SJCRH30 (cell line): Measurements from ENCODE around the gene CTSD. TPM values are rescaled to one million over a fixed set of nuclear protein-coding genes. Genes with fewer than 3 reads are reported as not detected.
A peak's percentile ranks its signal among the peaks of the same experiment; 100 is the strongest.

ENCODE experiments used
- DNase-seq, 2 experiments: peaks; one replicate each; pipeline ENCODE4 v3.0.0-alpha.2; 2015 to 2020
- H3K27ac ChIP-seq: fragments of 250-450 bp; sonication (Bioruptor Pico); 2 replicates; pipeline ENCODE4 v1.5.1; 2020; ENCODE audit warnings: mild to moderate bottlenecking, moderate library complexity
- H3K27me3 ChIP-seq: fragments of 250-450 bp; sonication (Bioruptor Pico); 2 replicates; pipeline ENCODE4 v1.5.1; 2020; ENCODE audit warnings: mild to moderate bottlenecking, moderate library complexity
- H3K36me3 ChIP-seq: fragments of 250-450 bp; sonication (Bioruptor Pico); 2 replicates; pipeline ENCODE4 v1.5.1; 2020; ENCODE audit warnings: mild to moderate bottlenecking, moderate library complexity
- H3K4me1 ChIP-seq: fragments of 250-450 bp; sonication (Bioruptor Pico); 2 replicates; pipeline ENCODE4 v1.5.1; 2020; ENCODE audit warnings: mild to moderate bottlenecking, moderate library complexity
- H3K4me3 ChIP-seq: fragments of 250-450 bp; sonication (Bioruptor Pico); 2 replicates; pipeline ENCODE4 v1.5.1; 2020; ENCODE audit warnings: mild to moderate bottlenecking, moderate library complexity
- H3K9me3 ChIP-seq: fragments of 250-450 bp; sonication (Bioruptor Pico); replicated peaks from 2 replicates; pipeline ENCODE4 v1.5.1; 2020; ENCODE audit warnings: mild to moderate bottlenecking, moderate library complexity
- total RNA-seq: library from RNA; depleted of rRNA; stranded (reverse); fragments of >200 nt; shearing (Covaris generic); gene quantifications from 2 replicates; pipeline ENCODE4 v1.2.3, GENCODE V29; 2014

The CTSD gene
- total RNA-seq, 1 experiment from 2014 or later: 70.2 TPM

DNA sequence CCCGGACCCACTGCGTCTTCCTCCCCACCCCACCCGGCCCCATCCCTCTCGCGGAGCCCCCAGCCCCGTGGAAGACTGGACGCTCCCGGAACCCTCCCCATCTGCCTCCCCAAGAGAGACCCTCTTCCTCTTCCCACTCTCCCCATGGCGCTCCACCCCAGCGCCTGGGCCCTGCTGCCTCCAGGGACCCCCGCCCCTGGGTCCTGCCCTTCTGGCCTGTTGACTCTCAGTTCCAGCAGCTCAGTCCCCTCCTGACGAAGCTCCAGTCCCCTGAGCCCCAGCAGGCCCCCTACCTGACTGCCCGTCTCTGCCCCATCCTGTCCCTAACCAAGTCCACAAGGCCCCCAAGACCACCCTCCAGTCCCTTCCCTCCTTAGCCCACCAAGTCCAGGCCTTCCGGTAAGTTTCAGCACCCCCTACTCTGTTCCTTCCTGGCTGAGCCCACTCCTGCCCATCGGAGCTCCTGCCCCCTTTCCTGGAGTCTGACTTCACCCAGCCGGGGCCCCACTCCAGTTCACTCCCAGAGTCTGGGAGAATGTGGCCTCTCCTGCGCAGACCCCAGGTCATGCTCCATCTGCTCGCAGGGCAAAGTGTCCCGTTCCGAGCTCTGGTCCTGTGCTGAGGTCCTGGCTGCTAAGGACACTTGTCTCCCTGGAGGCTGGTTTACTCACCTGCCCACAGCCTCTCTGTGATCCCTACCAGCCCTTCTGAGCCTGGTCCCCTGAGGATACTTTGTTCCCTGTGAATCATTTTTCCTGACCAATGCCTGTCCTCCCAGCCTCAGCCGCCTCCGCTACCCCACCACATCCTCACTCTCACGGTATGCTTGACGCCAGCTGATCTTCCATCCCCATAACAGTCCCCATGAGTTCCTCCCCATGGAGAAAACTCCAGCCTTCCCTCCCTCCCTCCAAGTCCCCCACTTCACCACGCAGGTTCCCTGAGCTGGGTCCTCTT is 14.1 kb downstream of the CTSD start:
- H3K36me3 ChIP-seq: no peaks in the 10 kb centered on the region
- peak in 1 of 2 experiments; percentile 39 for DNase-seq
- H3K27ac ChIP-seq: no peak overlapping the region
- no peaks in the 10 kb centered on the region for H3K27me3 ChIP-seq
- no peak overlapping the region for H3K4me3 ChIP-seq
- no peaks in the 10 kb centered on the region for H3K9me3 ChIP-seq
- peaks cover 27% of the 10 kb centered on the region for H3K4me1 ChIP-seq

DNA sequence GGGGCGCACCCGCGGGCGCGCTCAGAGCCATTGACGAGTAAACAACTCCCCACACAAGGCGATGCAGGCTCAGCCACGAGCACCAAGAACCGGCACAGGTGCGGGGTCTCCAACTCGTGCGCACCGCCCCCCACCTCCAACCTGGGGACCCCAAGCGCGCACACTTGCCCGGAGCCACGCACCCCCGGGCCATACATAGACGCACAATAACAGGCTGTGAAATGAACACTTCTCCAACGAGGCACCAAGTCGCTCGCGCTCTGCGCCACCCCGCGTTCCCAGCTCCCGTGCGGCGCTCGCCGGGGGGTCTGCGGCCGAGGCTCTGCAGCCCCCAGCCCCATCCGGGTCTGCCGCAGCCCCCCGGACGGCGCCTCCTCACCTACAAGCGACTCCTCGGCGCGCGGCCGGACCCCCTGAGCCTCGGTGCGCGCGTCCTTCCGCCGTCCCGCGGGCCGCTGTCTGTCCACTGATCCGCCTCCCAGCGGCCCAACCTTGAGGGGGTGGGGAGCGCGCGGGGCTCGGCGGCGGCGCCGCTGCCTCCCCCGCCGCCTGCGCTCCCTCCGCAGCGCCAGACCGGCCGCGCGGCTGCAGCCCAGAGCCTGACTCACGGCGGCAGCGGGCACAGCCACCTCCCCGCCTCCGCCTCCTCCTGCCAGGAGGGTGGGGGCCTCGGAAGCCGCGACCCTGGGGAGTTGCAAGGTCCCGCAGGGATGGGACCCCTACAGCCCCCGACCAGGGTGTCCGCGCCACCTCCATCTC is 14.9 kb downstream of the CTSD start:
- Histone ChIP-seq H3K36me3 (no peaks in the 10 kb centered on the region), H3K27ac (no peak overlapping the region), H3K9me3 (no peaks in the 10 kb centered on the region), H3K27me3 (no peaks in the 10 kb centered on the region), H3K4me3 (no peak overlapping the region), H3K4me1 (peaks cover 27% of the 10 kb centered on the region)
- no peak for DNase-seq

DNA sequence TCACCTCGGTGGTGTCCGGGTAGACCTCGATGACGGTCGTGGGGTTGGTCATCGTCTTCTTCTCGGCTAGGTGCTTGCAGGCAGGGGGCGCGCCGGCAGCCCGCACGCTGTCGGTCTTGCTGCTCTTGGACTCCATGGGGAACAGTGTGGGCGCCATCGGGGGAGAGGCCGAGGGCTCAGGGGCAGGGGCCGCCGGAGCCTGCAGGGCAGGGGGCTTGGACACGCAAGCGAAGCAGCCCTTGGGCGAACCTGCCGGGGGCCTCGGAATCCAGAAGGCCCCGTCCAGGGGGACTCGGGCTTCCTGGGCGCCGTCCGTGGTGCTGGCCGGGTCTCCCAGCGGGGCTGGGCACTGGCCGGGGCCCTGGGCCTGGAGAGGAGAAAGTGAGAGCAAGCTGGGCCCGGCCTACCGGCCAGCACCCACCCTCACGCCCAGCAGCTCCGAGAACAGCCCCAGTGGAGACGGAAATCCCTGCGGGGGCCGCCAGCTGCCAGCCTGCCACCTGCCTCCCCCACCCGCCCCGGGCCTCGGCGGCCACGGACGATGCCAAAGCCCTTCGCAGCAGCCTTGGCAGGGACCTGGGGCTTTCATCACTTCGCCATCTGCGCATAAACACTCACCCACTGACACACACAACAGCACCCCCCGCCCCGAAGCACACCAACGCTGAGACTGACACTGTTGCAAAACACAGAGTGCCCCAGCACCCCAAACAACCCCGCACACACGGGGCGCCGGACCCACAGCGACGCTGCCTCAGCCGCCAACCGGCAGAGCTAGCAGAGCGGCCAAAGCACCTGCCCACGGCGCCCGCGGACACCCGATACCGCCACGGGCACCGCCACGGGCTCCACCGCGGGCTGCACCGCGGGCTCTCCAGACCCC is 15.7 kb downstream of the CTSD start:
- Histone ChIP-seq H3K9me3 (no peaks in the 10 kb centered on the region), H3K4me1 (peaks cover 27% of the 10 kb centered on the region), H3K27me3 (no peaks in the 10 kb centered on the region), H3K27ac (no peak overlapping the region), H3K4me3 (no peak overlapping the region), H3K36me3 (no peaks in the 10 kb centered on the region)
- DNase-seq: no peak

DNA sequence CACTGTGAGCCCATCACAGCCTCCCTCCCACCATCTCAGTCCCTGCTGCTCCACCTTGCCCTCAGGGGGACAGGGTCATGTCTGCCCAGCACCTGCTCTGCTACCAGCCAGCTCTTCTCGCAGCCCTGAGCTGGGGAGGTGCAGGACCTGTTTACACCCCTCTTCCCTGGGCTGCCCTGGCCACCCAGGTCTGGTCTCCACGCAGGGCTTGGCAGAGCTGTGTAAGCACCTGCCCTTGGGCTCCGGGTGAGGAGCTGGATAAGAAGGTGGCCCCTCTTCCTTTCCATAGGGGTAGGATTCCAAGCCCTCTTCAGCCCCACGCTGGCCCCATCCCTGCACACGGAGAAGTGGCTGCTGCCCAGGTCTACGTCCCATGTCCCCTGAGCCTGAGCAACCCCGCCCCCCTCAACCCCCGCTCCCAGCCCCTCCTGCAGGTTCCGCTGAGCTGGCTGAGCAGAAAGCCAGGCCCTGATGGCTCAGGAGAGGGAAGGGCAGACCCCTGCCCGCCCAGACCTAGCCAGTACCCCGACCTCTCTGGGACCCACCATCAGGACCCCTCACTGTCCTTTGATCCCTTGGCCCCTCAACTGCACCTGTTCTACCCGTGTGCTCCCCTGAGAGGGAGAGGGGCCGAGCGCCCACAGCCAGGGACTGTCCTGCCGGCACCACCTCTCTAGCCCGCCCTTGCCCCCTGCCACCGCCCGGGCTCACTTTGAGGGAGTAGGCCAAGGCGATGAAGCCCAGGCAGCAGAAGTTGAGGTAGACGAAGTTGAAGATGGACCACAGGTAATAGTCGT is 16.6 kb downstream of the CTSD start:
- H3K36me3 ChIP-seq: no peaks in the 10 kb centered on the region
- H3K9me3 ChIP-seq: no peaks in the 10 kb centered on the region
- no peak for DNase-seq
- no peaks in the 10 kb centered on the region for H3K27me3 ChIP-seq
- peaks cover 20% of the 10 kb centered on the region for H3K4me1 ChIP-seq
- no peak overlapping the region for H3K4me3 ChIP-seq
- no peak overlapping the region for H3K27ac ChIP-seq

DNA sequence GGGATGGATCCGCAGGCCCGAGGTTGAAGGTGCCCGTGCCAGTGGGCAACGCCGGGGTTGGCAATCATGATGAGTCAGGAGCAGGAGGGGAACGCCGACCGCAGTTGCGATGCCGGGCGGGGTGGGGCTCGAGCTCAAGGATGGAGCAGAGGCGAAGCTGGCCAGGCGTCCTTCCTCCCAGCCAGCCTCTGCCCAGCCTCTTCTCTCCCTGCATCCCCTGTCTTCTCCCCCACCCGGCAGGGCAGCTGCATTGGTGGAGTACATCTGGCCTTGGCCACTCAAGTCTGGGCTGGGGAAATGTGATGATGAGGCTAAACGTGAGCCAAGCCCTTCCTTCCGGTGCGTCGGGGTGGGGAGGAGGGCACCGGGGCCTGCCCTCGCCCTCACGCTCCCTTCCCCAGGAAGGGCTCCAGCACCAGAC is 17.2 kb downstream of the CTSD start:
- H3K27me3 ChIP-seq: no peaks in the 10 kb centered on the region
- H3K4me3 ChIP-seq: no peak overlapping the region
- H3K9me3 ChIP-seq: no peaks in the 10 kb centered on the region
- H3K27ac ChIP-seq: no peak overlapping the region
- H3K4me1 ChIP-seq: peaks cover 13% of the 10 kb centered on the region
- H3K36me3 ChIP-seq: no peaks in the 10 kb centered on the region
- DNase-seq: no peak

GRCh38 chr11:1745701-1746320 is 17.9 kb downstream of the CTSD start:
- DNase-seq: no peak
- H3K27me3 ChIP-seq: no peaks in the 10 kb centered on the region
- H3K9me3 ChIP-seq: no peaks in the 10 kb centered on the region
- no peak overlapping the region for H3K27ac ChIP-seq
- no peaks in the 10 kb centered on the region for H3K36me3 ChIP-seq
- peaks cover 6% of the 10 kb centered on the region for H3K4me1 ChIP-seq
- no peak overlapping the region for H3K4me3 ChIP-seq

- Histone ChIP-seq H3K4me1 (peaks cover under 1% of the 10 kb centered on the region; the same call in 1 of the 2 replicates), H3K9me3 (no peaks in the 10 kb centered on the region), H3K36me3 (no peaks in the 10 kb centered on the region), H3K4me3 (no peak overlapping the region), H3K27me3 (no peaks in the 10 kb centered on the region), H3K27ac (no peak overlapping the region)
- DNase-seq: no peak
Measured at GRCh38 chr11:1744891-1745700, 18.6 kb downstream of the CTSD start.

DNA sequence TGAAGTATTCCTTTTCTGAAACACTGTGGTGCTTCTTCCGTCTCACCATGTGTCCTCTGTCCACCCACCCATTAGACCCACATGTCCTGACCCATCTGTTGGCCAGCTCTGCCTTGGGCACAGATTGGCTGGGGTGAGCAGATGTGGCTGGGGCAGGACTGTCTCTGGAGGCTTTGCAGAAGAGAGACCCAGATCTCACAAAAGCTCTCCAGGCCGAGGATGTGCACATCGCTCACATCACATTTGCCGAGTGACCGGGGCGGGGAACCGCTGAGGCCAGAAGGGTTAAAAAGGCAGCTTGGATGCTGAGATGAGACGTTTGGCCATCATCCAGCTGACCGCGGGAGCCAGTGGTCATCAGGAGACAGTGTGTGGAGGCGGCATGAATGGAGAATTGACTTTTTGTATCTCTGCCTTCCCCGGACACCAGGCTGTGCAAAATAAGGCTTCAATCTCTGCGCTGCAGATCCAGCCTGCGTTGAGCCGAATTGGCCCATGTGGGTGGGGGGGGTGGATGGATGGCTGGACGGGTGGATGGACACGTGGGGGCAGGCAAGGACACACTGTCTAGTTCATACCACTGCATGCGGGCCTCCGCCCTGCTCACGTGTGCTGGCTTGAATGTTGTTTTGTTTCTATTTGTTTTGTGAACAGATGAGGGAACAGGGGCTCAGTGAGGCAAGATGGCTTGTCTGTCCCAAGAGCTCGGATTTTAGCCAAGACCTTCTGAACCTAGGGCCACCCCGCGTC is 19.4 kb downstream of the CTSD start:
- H3K27ac ChIP-seq: no peak overlapping the region
- H3K9me3 ChIP-seq: no peaks in the 10 kb centered on the region
- no peaks in the 10 kb centered on the region for H3K4me1 ChIP-seq
- no peak overlapping the region for H3K4me3 ChIP-seq
- H3K36me3 ChIP-seq: no peaks in the 10 kb centered on the region
- no peak for DNase-seq
- H3K27me3 ChIP-seq: no peaks in the 10 kb centered on the region

DNA sequence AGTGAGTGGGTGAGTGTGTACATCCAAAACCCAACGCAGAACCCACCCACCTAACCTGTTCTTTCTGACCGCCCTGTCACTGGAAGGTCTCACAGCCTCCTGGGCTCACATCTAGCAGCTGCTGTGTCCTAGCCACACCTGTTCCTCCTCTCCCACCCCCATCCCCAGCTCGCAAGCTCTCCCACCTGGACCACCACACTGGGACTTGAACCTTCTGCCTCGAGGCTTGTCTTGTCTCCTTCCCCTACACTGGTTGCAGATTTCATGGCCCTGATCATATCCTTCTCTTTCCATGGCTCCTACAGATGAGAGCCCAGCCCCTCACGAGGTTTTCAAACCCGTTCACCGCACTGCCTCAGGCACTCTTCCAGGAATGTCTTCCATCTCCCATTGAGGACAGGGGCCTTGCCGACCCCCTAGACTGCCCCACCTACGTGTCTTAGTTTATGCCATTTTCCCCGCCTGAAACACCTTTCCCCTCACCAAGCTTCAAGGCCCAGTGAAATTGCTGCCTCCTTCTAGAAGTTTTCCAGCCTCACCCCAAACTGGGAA is 20.1 kb downstream of the CTSD start:
- no peaks in the 10 kb centered on the region for H3K27me3 ChIP-seq

GRCh38 chr11:1742869-1743584 is 20.7 kb downstream of the CTSD start:
- H3K27ac ChIP-seq: no peak overlapping the region
- no peaks in the 10 kb centered on the region for H3K27me3 ChIP-seq
- DNase-seq: no peak
- no peaks in the 10 kb centered on the region for H3K36me3 ChIP-seq
- no peaks in the 10 kb centered on the region for H3K9me3 ChIP-seq
- no peak overlapping the region for H3K4me3 ChIP-seq
- no peaks in the 10 kb centered on the region for H3K4me1 ChIP-seq

More for the DNA sequence above, 20.1 kb downstream of the CTSD start:
- Histone ChIP-seq H3K4me1 (no peaks in the 10 kb centered on the region), H3K36me3 (no peaks in the 10 kb centered on the region), H3K4me3 (no peak overlapping the region), H3K27ac (no peak overlapping the region), H3K9me3 (no peaks in the 10 kb centered on the region)
- DNase-seq: no peak

DNA sequence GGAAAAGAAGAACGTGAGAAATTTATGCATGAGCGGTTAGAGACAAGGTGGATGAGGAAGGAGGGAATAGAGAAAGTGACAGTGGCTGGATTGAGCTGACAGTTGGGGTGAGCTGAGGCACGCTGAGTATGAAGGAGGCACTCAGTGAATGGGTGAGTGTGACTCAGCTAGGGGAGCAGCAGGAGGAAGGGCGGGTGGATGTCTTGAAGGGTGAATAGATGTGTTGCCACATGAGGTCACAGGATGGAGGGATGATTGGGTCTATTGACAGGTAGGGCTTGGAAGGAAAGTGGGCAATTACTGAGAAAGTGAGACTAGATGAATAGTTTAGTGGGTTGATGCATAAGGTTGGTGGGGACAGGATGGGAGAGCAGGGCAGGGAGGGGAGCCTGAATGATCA is 21.4 kb downstream of the CTSD start:
- Histone ChIP-seq H3K36me3 (no peaks in the 10 kb centered on the region), H3K4me3 (no peak overlapping the region), H3K9me3 (no peaks in the 10 kb centered on the region), H3K27me3 (no peaks in the 10 kb centered on the region), H3K27ac (no peak overlapping the region), H3K4me1 (no peaks in the 10 kb centered on the region)
- no peak for DNase-seq

DNA sequence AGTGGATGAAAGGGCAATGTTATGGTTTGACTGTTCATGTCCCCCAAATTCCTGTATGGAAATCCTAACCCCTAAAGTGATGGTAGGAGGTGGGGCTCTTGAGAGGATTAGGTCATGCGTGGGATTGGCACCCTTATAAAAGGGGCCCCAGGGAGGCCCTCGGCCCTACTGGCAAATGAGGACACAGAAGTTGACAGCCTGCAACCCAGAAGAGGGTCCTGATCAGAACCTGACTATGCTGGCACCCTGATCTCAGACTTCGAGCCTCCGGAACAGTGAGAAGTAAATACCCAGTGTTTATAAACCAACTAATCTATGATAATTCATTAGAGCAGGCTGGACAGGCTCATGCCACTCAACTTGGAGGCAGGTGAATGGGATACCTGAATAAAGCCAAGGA is 22.0 kb downstream of the CTSD start:
- DNase-seq: no peak
- no peak overlapping the region for H3K4me3 ChIP-seq
- no peak overlapping the region for H3K27ac ChIP-seq
- no peaks in the 10 kb centered on the region for H3K27me3 ChIP-seq
- H3K9me3 ChIP-seq: no peaks in the 10 kb centered on the region
- no peaks in the 10 kb centered on the region for H3K4me1 ChIP-seq
- no peaks in the 10 kb centered on the region for H3K36me3 ChIP-seq
